ENCODE measurements around the gene AFAP1L1. TPM values are rescaled to one million over a fixed set of nuclear protein-coding genes. Genes with fewer than 3 reads are reported as not detected.

The AFAP1L1 gene
- polyA plus RNA-seq, 1 experiment, result 1.8 TPM

DNA sequence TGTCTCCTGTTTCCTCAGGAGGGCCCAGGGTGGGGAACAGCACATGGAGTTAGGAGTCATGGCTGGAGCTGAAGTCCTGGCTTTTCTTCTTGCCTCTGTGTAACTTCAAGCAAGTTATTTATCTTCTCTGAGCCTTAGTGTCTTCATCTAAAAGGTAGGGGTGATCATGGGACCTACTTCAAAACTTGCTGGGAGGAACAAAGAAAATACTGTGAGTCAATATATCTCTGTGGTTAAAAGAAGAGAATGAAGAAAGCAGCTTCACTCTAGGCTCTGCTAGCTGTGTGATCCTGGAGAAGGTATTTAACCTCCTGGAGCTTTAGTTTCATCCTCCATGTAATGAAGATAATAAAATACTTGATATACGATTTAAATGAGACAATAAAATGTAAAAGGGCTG is 26.5 kb downstream of the AFAP1L1 start:
- no peak for DNase-seq (ENCODE audit: low read depth, low spot score)
- POLR2A ChIA-PET, result no interaction called here
- no peak overlapping the region for H3K4me3 ChIP-seq (ENCODE audit: low read depth, low read length)
- TF ChIP-seq, protein P1, sequence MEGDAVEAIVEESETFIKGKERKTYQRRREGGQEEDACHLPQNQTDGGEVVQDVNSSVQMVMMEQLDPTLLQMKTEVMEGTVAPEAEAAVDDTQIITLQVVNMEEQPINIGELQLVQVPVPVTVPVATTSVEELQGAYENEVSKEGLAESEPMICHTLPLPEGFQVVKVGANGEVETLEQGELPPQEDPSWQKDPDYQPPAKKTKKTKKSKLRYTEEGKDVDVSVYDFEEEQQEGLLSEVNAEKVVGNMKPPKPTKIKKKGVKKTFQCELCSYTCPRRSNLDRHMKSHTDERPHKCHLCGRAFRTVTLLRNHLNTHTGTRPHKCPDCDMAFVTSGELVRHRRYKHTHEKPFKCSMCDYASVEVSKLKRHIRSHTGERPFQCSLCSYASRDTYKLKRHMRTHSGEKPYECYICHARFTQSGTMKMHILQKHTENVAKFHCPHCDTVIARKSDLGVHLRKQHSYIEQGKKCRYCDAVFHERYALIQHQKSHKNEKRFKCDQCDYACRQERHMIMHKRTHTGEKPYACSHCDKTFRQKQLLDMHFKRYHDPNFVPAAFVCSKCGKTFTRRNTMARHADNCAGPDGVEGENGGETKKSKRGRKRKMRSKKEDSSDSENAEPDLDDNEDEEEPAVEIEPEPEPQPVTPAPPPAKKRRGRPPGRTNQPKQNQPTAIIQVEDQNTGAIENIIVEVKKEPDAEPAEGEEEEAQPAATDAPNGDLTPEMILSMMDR (IDR thresholded peaks at IDR 0.05; ENCODE audit: low read depth, low read length), result no peak
- H3K27me3 ChIP-seq (ENCODE audit: control insufficient read depth, insufficient read depth, low read length), result no peaks in the 10 kb centered on the region
- no peaks in the 10 kb centered on the region; the same call in 1 of the 2 replicates for H3K9me3 ChIP-seq (ENCODE audit: control insufficient read depth, insufficient read depth, low read length)
- CTCF ChIA-PET, result interaction anchor here (0.5 kb wide), 1 partner anchor 60 kb away, joined by 3 read pairs; the partner anchor contains the start of gene PCYOX1L
- no peak overlapping the region for H3K27ac ChIP-seq (ENCODE audit: low read depth, low read length)

DNA sequence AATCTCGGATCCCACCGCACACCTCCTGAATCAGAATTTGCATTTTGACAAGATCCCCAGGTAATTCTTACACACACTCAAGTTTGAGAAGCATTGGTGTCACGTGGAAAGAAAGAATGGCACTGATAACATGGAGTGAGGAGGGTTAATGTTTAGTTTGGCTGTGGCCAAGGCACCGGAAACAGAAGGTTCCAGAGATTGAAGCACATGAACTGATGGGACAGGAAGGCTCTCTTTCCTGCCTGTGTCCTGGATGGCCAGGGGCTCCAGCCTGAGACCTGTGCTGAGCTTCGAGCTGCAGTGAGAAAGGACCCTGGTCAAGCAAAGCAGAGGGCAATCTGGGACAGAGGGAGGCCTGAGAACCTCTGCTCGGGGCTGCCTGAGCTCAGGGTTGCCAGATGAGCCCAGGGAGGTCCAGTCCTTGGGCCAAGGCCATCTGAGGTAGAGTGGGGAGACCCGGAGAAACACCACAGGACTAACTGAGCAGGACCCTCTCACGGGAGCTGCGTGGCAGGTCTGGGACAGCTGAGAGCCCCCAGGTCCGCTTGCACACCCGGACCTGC is 27.3 kb downstream of the AFAP1L1 start:
- ChIA-PET POLR2A (no interaction called here), CTCF (no interaction called here)
- H3K4me3 ChIP-seq (ENCODE audit: low read depth, low read length), result no peak overlapping the region
- H3K27ac ChIP-seq (ENCODE audit: low read depth, low read length), result no peak overlapping the region
- no peak for DNase-seq (ENCODE audit: low read depth, low spot score)
- TF ChIP-seq, protein P1 (IDR thresholded peaks at IDR 0.05; ENCODE audit: low read depth, low read length), result no peak
- H3K27me3 ChIP-seq (ENCODE audit: control insufficient read depth, insufficient read depth, low read length), result no peaks in the 10 kb centered on the region
- H3K9me3 ChIP-seq (ENCODE audit: control insufficient read depth, insufficient read depth, low read length), result no peaks in the 10 kb centered on the region; the same call in 1 of the 2 replicates

DNA sequence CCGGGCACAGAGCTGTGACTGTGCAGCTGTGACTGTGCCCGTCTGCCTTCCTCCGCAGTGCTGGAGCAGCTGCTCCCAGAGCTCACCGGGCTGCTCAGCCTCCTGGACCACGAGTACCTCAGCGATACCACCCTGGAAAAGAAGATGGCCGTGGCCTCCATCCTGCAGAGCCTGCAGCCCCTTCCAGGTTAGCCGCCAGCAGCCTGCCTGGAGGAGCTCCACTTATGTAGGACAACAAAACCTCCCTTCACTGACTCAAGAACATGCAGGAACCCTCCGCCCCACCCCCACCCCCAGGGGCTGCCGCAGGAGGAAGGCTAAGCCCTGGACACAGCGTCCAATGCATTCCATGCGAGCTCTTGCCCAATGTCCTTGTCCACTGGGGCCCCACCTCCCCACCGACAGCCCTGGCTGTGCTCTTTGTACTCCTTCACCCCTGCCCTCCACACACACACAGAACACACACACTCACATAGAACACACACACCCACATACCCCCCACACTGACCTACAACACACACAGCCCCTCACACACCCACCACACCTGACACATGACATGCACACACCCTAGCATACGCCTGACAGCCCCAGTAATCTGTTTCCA is 27.9 kb downstream of the AFAP1L1 start:
- no peak for DNase-seq (ENCODE audit: low read depth, low spot score)
- no peaks in the 10 kb centered on the region; the same call in 1 of the 2 replicates for H3K9me3 ChIP-seq (ENCODE audit: control insufficient read depth, insufficient read depth, low read length)
- TF ChIP-seq, protein P1 (IDR thresholded peaks at IDR 0.05; ENCODE audit: low read depth, low read length), result no peak
- H3K27ac ChIP-seq (ENCODE audit: low read depth, low read length), result no peak overlapping the region
- ChIA-PET CTCF (interaction anchor here (1.4 kb wide), 1 partner anchor 17 kb away, joined by 3 read pairs; no protein-coding TSS in a partner anchor), POLR2A (interaction anchor here (1.1 kb wide), 1 partner anchor 9 kb away, joined by 5 read pairs; no protein-coding TSS in a partner anchor)
- no peaks in the 10 kb centered on the region for H3K27me3 ChIP-seq (ENCODE audit: control insufficient read depth, insufficient read depth, low read length)
- no peak overlapping the region for H3K4me3 ChIP-seq (ENCODE audit: low read depth, low read length)

DNA sequence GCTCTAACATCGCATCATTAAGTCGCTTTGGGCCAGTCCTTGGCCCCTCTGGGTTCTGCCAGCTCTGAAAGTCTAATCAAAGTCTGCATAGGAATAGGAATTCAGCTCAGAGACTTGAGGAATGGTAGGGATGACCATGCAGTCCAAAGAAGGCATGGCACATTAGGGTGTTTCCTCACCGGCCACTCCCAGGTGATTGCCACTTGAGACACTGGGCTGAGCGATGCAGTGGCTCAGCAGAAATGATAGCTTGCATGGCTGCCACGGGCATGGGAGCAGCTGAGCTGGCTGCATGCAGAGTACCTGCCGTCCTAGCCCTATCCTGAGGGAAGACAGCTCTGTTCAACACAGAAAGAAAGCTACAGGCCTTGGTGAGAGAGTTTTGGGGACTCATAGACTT is 28.8 kb downstream of the AFAP1L1 start:
- ChIA-PET POLR2A (interaction anchor here (1.1 kb wide), 1 partner anchor 8 kb away, joined by 5 read pairs; no protein-coding TSS in a partner anchor), CTCF (interaction anchor here (1.4 kb wide), 1 partner anchor 17 kb away, joined by 3 read pairs; no protein-coding TSS in a partner anchor)
- TF ChIP-seq, protein P1 (IDR thresholded peaks at IDR 0.05; ENCODE audit: low read depth, low read length), result no peak
- Histone ChIP-seq H3K27ac (ENCODE audit: low read depth, low read length) (no peak overlapping the region), H3K27me3 (ENCODE audit: control insufficient read depth, insufficient read depth, low read length) (no peaks in the 10 kb centered on the region), H3K4me3 (ENCODE audit: low read depth, low read length) (no peak overlapping the region), H3K9me3 (ENCODE audit: control insufficient read depth, insufficient read depth, low read length) (no peaks in the 10 kb centered on the region; the same call in 1 of the 2 replicates)
- DNase-seq (ENCODE audit: low read depth, low spot score), result no peak
